LNCaP clone FGC (cell line): Measurements from ENCODE around the gene STK39.

Source experiments
- DNase-seq: peaks from one replicate; pipeline ENCODE4 v3.0.0-alpha.2; 2011; ENCODE audit warnings: low read depth
- H3K4me3 ChIP-seq: 2 replicates; pipeline ENCODE4 v1.5.1; 2011; ENCODE audit warnings: mild to moderate bottlenecking, low read depth, low read length, control low read depth
- CTCF ChIP-seq: IDR thresholded peaks from 2 replicates; pipeline ENCODE4 v1.5.1; 2012; ENCODE audit warnings: mild to moderate bottlenecking; ENCODE audit not compliant: control insufficient read depth, insufficient read depth; ENCODE audit errors: extremely low read depth

STK39 gene

GRCh38 chr2:168247341-168248261 is at the start of gene STK39:
TSS of gene STK39 (minus strand) at chr2:168247595. CDS start at chr2:168247435, 160 bp downstream.
- DNase-seq = no peak
- peak within 1 kb of the TSS; percentile 65 for H3K4me3 ChIP-seq
- TF ChIP-seq CTCF = no peak

- H3K4me3 ChIP-seq = no peak overlapping the region
- TF ChIP-seq CTCF = no peak
- no peak for DNase-seq
These were observed 47.7 kb upstream of the STK39 start for GRCh38 chr2:168295051-168295450.

- no peak for DNase-seq
- H3K4me3 ChIP-seq = no peak overlapping the region
- TF ChIP-seq CTCF = no peak
These were observed 47.0 kb upstream of the STK39 start for GRCh38 chr2:168294409-168294808.

GRCh38 chr2:168293766-168294165 is 46.4 kb upstream of the STK39 start:
- no peak overlapping the region for H3K4me3 ChIP-seq
- no peak for DNase-seq
- TF ChIP-seq CTCF = no peak

- TF ChIP-seq CTCF = no peak
- DNase-seq = no peak
- no peak overlapping the region for H3K4me3 ChIP-seq
These were observed 43.0 kb upstream of the STK39 start for GRCh38 chr2:168290391-168290790.

- no peak overlapping the region for H3K4me3 ChIP-seq
- DNase-seq = no peak
- no peak for TF ChIP-seq CTCF
These were observed 42.5 kb upstream of the STK39 start for GRCh38 chr2:168289880-168290279.
